Measurements from ENCODE around the gene SCUBE1. TPM values are rescaled to one million over a fixed set of nuclear protein-coding genes. Genes with fewer than 3 reads are reported as not detected.

Gene SCUBE1
- total and polyA plus RNA-seq, 3 donors from 2014 or later = 11.0 to 28.9 (median 23.5) TPM

DNA sequence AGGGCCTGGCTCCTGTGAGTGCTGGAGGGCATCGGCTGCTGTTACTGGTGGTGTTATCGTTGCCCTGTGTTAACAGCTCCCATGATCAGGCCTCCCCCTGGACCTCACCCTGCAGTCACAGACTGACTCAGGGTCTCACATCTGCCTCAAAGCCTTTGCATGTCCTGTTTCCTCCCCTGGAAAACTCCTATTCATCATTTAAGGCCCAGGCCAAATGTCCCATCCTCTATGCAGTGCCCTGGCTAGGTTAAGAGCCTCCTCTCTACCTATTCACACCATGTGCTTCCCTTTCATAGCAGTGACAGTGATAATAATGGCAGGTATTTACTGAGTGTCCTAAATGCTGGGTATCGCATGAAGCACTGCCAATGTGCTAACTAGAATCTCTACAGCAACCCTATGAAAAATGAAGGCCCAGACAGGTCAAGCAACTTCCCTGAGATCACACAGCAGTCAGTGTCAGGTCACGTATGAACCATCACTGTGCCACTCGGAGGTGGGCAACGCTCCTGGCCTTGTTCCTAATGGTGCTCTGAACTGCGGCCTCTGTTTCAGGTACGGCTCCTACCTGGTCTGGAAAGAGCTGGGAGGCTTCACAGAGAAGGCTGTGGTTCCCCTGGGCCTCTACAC lies 182.6 kb downstream of the SCUBE1 start:
- TF ChIP-seq, protein P1, sequence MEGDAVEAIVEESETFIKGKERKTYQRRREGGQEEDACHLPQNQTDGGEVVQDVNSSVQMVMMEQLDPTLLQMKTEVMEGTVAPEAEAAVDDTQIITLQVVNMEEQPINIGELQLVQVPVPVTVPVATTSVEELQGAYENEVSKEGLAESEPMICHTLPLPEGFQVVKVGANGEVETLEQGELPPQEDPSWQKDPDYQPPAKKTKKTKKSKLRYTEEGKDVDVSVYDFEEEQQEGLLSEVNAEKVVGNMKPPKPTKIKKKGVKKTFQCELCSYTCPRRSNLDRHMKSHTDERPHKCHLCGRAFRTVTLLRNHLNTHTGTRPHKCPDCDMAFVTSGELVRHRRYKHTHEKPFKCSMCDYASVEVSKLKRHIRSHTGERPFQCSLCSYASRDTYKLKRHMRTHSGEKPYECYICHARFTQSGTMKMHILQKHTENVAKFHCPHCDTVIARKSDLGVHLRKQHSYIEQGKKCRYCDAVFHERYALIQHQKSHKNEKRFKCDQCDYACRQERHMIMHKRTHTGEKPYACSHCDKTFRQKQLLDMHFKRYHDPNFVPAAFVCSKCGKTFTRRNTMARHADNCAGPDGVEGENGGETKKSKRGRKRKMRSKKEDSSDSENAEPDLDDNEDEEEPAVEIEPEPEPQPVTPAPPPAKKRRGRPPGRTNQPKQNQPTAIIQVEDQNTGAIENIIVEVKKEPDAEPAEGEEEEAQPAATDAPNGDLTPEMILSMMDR (IDR thresholded peaks at IDR 0.05) = no peak
- no peak for TF ChIP-seq POLR2A (IDR thresholded peaks at IDR 0.05)
- Histone ChIP-seq H3K9me3 (no peaks in the 10 kb centered on the region), H3K4me3 (no peak overlapping the region), H3K4me1 (peaks cover 12% of the 10 kb centered on the region), H3K27ac (no peak overlapping the region), H3K36me3 (ENCODE audit: low read depth, missing control alignments) (no peaks in the 10 kb centered on the region), H3K27me3 (no peaks in the 10 kb centered on the region)
- intact Hi-C loops (cut with DNase I; ENCODE audit: low total_unique reads) = no loop called here
- WGBS, 2 donors = 93 to 99% methylated on average over 2 to 8 of the region's 8 CpGs
- DNase-seq = no peak

DNA sequence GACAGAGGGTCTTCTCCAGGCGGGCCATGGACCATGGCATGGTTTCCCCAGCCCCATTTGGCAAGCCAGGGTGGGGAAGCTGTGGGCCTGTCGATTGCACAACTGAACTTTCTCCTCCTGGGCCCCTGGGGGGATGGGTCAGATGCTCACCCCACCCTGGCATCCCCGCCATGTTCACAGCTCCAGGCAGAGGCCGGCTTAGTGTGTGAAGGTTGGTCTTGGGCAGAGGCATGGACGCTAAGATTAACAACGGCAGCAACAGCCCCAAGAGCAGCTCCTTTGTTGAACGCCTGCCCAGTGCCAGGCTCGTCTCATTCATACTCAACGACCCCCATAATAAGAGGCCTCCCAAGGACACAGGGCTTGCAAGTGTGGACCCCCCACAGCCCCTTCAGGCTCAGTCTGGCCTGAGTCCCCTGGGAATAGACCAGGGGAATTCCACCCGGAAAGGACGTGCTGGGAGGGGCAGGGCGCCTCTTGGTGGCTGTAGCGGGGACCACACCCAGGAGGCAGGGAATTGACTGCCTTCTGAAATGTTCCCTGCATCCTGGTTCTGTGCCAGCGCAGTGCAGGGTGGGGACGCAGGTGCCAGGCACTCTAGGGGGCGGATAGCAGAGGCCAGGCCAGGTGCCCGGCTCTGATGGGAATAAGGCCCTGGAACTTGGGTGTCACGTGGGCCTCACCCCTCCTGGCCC lies 183.5 kb downstream of the SCUBE1 start:
- no peak for DNase-seq
- Histone ChIP-seq H3K9me3 (no peaks in the 10 kb centered on the region), H3K4me1 (peaks cover 12% of the 10 kb centered on the region), H3K4me3 (no peak overlapping the region), H3K36me3 (ENCODE audit: low read depth, missing control alignments) (no peaks in the 10 kb centered on the region), H3K27ac (no peak overlapping the region), H3K27me3 (no peaks in the 10 kb centered on the region)
- intact Hi-C loops (cut with DNase I; ENCODE audit: low total_unique reads) = no loop called here
- WGBS, 2 donors = 76 to 80% methylated on average over 1 to 18 of the region's 18 CpGs
- TF ChIP-seq, protein P1 (IDR thresholded peaks at IDR 0.05) = no peak
- TF ChIP-seq POLR2A (IDR thresholded peaks at IDR 0.05) = no peak

DNA sequence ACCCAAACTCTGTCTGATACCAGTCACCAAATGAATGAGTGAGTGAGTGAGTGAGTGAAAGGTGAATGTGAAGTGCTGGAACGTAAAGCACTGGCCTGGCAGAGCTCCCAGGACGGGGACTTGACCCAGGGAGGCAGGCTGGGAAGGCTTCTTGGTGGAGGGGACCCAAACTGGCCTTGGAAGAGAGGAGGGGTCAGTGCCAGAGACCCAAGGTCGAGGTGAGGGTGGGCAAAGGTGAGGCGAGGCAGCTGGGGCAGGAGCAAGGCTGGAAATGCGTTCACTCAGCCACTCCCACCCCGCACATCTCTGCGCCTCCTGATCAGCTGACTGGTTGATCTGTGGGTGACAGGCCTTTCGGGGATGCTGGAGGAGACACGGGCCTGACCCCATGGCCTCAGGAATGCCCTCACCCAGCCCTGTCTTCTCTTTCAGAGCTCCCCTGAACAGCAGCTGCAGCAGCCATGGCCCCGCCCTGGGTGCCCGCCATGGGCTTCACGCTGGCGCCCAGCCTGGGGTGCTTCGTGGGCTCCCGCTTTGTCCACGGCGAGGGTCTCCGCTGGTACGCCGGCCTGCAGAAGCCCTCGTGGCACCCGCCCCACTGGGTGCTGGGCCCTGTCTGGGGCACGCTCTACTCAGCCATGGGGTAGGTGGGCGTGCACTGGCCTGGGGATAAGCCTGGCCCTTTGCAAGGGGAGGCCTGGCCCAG lies 184.2 kb downstream of the SCUBE1 start:
- H3K4me1 ChIP-seq = peaks cover 7% of the 10 kb centered on the region
- no peak for DNase-seq
- no peak overlapping the region for H3K4me3 ChIP-seq
- TF ChIP-seq, protein P1 (IDR thresholded peaks at IDR 0.05) = no peak
- no peak for TF ChIP-seq POLR2A (IDR thresholded peaks at IDR 0.05)
- no peaks in the 10 kb centered on the region for H3K36me3 ChIP-seq (ENCODE audit: low read depth, missing control alignments)
- H3K27me3 ChIP-seq = no peaks in the 10 kb centered on the region
- H3K9me3 ChIP-seq = no peaks in the 10 kb centered on the region
- no peak overlapping the region for H3K27ac ChIP-seq
- intact Hi-C loops (cut with DNase I; ENCODE audit: low total_unique reads) = no loop called here
- WGBS, 2 donors = 88 to 94% methylated on average over 10 to 24 of the region's 24 CpGs

DNA sequence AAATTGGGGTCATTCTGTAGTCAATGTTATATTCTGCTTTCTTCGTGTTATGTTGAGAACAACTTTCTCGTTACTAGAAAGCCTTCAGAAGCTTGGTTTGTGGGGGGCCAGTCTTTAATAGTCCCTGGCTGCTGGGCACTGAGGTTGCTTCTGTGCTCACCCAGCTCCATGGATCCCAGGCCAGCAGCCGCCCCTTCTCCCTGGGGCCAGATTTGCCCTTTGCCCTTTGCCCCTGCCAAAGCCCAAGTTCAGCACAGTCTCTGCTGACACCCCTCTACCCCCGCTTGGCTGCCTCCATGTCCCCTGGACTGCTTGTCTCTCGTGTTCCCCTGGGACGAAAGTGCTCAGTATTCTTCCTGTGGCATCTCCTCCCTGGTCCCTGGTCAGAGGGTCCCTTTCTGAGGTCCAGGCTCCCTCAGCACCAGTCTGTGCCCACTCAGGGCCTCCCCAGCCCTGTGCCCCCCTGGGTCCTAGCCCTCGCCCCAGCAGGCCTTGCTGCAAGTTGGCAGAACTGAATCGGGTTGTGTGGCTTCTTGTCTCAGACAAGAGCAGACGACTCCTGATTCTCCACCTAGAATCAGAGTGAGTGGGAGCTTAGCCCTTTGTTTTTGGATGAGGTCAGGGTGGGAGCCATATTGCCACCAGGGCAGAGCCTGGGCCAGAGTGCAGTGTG lies 185.2 kb downstream of the SCUBE1 start:
- Histone ChIP-seq H3K36me3 (ENCODE audit: low read depth, missing control alignments) (no peaks in the 10 kb centered on the region), H3K9me3 (no peaks in the 10 kb centered on the region), H3K27me3 (no peaks in the 10 kb centered on the region), H3K27ac (no peak overlapping the region), H3K4me3 (no peak overlapping the region), H3K4me1 (no peaks in the 10 kb centered on the region)
- no peak for TF ChIP-seq POLR2A (IDR thresholded peaks at IDR 0.05)
- TF ChIP-seq, protein P1 (IDR thresholded peaks at IDR 0.05) = no peak
- intact Hi-C loops (cut with DNase I; ENCODE audit: low total_unique reads) = no loop called here
- WGBS, 2 donors = 78 to 83% methylated on average over 6 to 9 of the region's 9 CpGs
- no peak for DNase-seq
